Measurements from ENCODE around the gene SLC39A8. TPM values are rescaled to one million over a fixed set of nuclear protein-coding genes. Genes with fewer than 3 reads are reported as not detected.

The SLC39A8 gene
- total RNA-seq, 1 experiment from 2014 or later = 340 TPM

GRCh38 chr4:102318526-102318925, 26.8 kb downstream of the SLC39A8 start:
- Histone ChIP-seq H2AFZ (ENCODE audit: low read length) (no peak overlapping the region), H3K27me3 (ENCODE audit: low read length) (no peaks in the 10 kb centered on the region), H4K20me1 (ENCODE audit: insufficient read depth, low read depth, low read length) (peaks cover 14% of the 10 kb centered on the region), H3K9me3 (ENCODE audit: low read length) (no peaks in the 10 kb centered on the region), H3K36me3 (ENCODE audit: insufficient read depth, low read length) (peaks cover 44% of the 10 kb centered on the region), H3K9me2 (replicated peaks; ENCODE audit: insufficient read depth, low read length) (no peaks in the 10 kb centered on the region), H3K4me2 (ENCODE audit: low read depth, low read length, poor library complexity, severe bottlenecking) (no peak overlapping the region), H3K9ac (ENCODE audit: low read length) (no peak overlapping the region), H3K27ac (ENCODE audit: low read length) (peak overlapping the region; percentile 76), H3K4me1 (ENCODE audit: low read length) (peaks cover 77% of the 10 kb centered on the region), H3K79me2 (ENCODE audit: low read length) (peaks cover 93% of the 10 kb centered on the region), H3K4me3 (ENCODE audit: low read length) (no peak overlapping the region)
- DNase-seq = no peak

- H3K27me3 ChIP-seq (ENCODE audit: low read length) = no peaks in the 10 kb centered on the region
- H3K79me2 ChIP-seq (ENCODE audit: low read length) = peaks cover 93% of the 10 kb centered on the region
- H3K4me2 ChIP-seq (ENCODE audit: low read depth, low read length, poor library complexity, severe bottlenecking) = no peak overlapping the region
- H3K36me3 ChIP-seq (ENCODE audit: insufficient read depth, low read length) = peaks cover 47% of the 10 kb centered on the region
- no peaks in the 10 kb centered on the region for H3K9me3 ChIP-seq (ENCODE audit: low read length)
- H3K9me2 ChIP-seq (replicated peaks; ENCODE audit: insufficient read depth, low read length) = no peaks in the 10 kb centered on the region
- H3K27ac ChIP-seq (ENCODE audit: low read length) = peak overlapping the region; percentile 76
- no peak overlapping the region for H3K9ac ChIP-seq (ENCODE audit: low read length)
- peaks cover 11% of the 10 kb centered on the region for H4K20me1 ChIP-seq (ENCODE audit: insufficient read depth, low read depth, low read length)
- H2AFZ ChIP-seq (ENCODE audit: low read length) = no peak overlapping the region
- no peak overlapping the region for H3K4me3 ChIP-seq (ENCODE audit: low read length)
- DNase-seq = no peak
- peaks cover 76% of the 10 kb centered on the region for H3K4me1 ChIP-seq (ENCODE audit: low read length)
These were observed 27.2 kb downstream of the SLC39A8 start for GRCh38 chr4:102318105-102318504.

DNA sequence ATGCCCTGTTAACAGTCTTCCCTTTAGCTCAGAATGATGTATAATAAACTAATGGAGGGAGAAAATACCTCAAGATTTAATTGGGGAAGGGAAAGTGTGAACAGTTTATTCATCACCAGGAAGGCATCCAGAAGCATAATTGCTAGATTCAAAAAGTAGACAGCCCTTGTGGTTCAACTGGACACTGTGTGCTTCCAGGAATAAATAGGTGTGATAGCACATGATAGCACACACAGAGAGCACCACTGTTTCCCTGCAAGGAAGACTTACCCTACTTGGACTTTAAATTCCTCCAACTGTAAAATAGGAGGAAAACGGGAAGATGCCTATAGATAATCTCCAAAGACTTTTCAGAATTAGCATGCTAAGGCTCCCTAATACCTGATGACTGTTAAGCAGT, 27.8 kb downstream of the SLC39A8 start:
- Histone ChIP-seq H4K20me1 (ENCODE audit: insufficient read depth, low read depth, low read length) (peaks cover 8% of the 10 kb centered on the region; the same call in 1 of the 2 replicates), H3K4me2 (ENCODE audit: low read depth, low read length, poor library complexity, severe bottlenecking) (peak overlapping the region; percentile 16), H3K4me1 (ENCODE audit: low read length) (peaks cover 76% of the 10 kb centered on the region), H3K9ac (ENCODE audit: low read length) (no peak overlapping the region), H3K36me3 (ENCODE audit: insufficient read depth, low read length) (peaks cover 49% of the 10 kb centered on the region), H3K4me3 (ENCODE audit: low read length) (no peak overlapping the region), H3K27me3 (ENCODE audit: low read length) (no peaks in the 10 kb centered on the region), H3K9me3 (ENCODE audit: low read length) (no peaks in the 10 kb centered on the region), H2AFZ (ENCODE audit: low read length) (no peak overlapping the region), H3K79me2 (ENCODE audit: low read length) (peaks cover 93% of the 10 kb centered on the region), H3K27ac (ENCODE audit: low read length) (peak overlapping the region; percentile 76), H3K9me2 (replicated peaks; ENCODE audit: insufficient read depth, low read length) (no peaks in the 10 kb centered on the region)
- DNase-seq = no peak

- H3K27me3 ChIP-seq (ENCODE audit: low read length) = no peaks in the 10 kb centered on the region
- H3K27ac ChIP-seq (ENCODE audit: low read length) = peak overlapping the region; percentile 76
- H3K4me2 ChIP-seq (ENCODE audit: low read depth, low read length, poor library complexity, severe bottlenecking) = peak overlapping the region; percentile 16
- H3K4me3 ChIP-seq (ENCODE audit: low read length) = no peak overlapping the region
- no peaks in the 10 kb centered on the region for H3K9me3 ChIP-seq (ENCODE audit: low read length)
- H3K4me1 ChIP-seq (ENCODE audit: low read length) = peaks cover 76% of the 10 kb centered on the region
- no peaks in the 10 kb centered on the region for H3K9me2 ChIP-seq (replicated peaks; ENCODE audit: insufficient read depth, low read length)
- peaks cover 55% of the 10 kb centered on the region for H3K36me3 ChIP-seq (ENCODE audit: insufficient read depth, low read length)
- peak; percentile 92 for DNase-seq
- no peak overlapping the region for H2AFZ ChIP-seq (ENCODE audit: low read length)
- peaks cover 93% of the 10 kb centered on the region for H3K79me2 ChIP-seq (ENCODE audit: low read length)
- no peak overlapping the region for H3K9ac ChIP-seq (ENCODE audit: low read length)
- peaks cover 8% of the 10 kb centered on the region; the same call in 1 of the 2 replicates for H4K20me1 ChIP-seq (ENCODE audit: insufficient read depth, low read depth, low read length)
These were observed 28.7 kb downstream of the SLC39A8 start for GRCh38 chr4:102316585-102316984.

DNA sequence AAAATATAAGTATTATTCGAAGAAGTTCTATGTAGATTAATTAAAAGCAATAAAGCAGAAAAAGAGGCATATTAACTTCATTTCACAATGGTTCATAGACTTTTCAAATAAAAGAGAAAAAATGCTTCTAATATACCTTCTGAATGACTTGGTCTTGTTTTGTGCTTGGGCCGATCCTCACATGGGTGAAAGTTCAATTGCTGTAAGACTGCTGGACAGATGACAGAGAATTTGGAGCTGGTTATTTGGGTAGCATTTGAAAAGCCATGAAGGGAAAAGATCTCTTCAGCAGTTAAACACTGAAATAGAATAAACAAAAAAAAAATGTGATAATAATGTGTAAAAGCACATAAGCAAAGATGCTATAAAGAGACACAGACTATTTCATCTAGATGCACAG, 29.8 kb downstream of the SLC39A8 start:
- H3K4me3 ChIP-seq (ENCODE audit: low read length) = no peak overlapping the region
- H3K27me3 ChIP-seq (ENCODE audit: low read length) = no peaks in the 10 kb centered on the region
- no peak for DNase-seq
- no peaks in the 10 kb centered on the region for H3K9me3 ChIP-seq (ENCODE audit: low read length)
- H3K9me2 ChIP-seq (replicated peaks; ENCODE audit: insufficient read depth, low read length) = no peaks in the 10 kb centered on the region
- H4K20me1 ChIP-seq (ENCODE audit: insufficient read depth, low read depth, low read length) = peaks cover 8% of the 10 kb centered on the region; the same call in 1 of the 2 replicates
- H3K4me1 ChIP-seq (ENCODE audit: low read length) = peaks cover 76% of the 10 kb centered on the region
- H3K9ac ChIP-seq (ENCODE audit: low read length) = no peak overlapping the region
- no peak overlapping the region for H2AFZ ChIP-seq (ENCODE audit: low read length)
- H3K27ac ChIP-seq (ENCODE audit: low read length) = peak overlapping the region; percentile 76
- H3K36me3 ChIP-seq (ENCODE audit: insufficient read depth, low read length) = peaks cover 61% of the 10 kb centered on the region
- peaks cover 94% of the 10 kb centered on the region for H3K79me2 ChIP-seq (ENCODE audit: low read length)
- H3K4me2 ChIP-seq (ENCODE audit: low read depth, low read length, poor library complexity, severe bottlenecking) = peak overlapping the region; percentile 16

DNA sequence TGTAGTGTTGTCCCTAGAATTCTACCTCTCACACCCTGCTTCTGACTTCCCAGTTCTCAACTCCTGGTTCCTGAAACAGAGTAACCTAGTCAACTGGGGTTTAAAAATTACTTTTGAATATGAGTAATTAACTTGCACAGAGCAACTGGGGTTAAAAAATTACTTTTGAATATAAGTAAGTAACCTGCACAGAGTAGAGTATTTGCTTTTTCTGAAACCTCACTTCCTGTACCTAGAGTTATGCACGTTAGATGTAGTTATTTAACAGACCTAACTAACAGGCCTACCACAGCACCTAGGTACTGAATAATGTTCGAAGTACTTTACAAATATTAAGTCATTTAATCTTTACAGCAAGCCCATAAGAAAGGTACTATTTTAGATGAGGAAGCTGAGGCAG, 32.9 kb downstream of the SLC39A8 start:
- Histone ChIP-seq H3K27ac (ENCODE audit: low read length) (0 out of 2 replicates have a peak overlapping the region, but pooled peaks have one; percentile 18), H3K9me3 (ENCODE audit: low read length) (no peaks in the 10 kb centered on the region), H3K9me2 (replicated peaks; ENCODE audit: insufficient read depth, low read length) (no peaks in the 10 kb centered on the region), H3K36me3 (ENCODE audit: insufficient read depth, low read length) (peaks cover 48% of the 10 kb centered on the region), H3K27me3 (ENCODE audit: low read length) (no peaks in the 10 kb centered on the region), H3K9ac (ENCODE audit: low read length) (no peak overlapping the region), H3K4me2 (ENCODE audit: low read depth, low read length, poor library complexity, severe bottlenecking) (no peak overlapping the region), H4K20me1 (ENCODE audit: insufficient read depth, low read depth, low read length) (no peaks in the 10 kb centered on the region), H3K4me1 (ENCODE audit: low read length) (peaks cover 84% of the 10 kb centered on the region), H3K79me2 (ENCODE audit: low read length) (peaks cover 99% of the 10 kb centered on the region), H3K4me3 (ENCODE audit: low read length) (no peak overlapping the region), H2AFZ (ENCODE audit: low read length) (no peak overlapping the region)
- no peak for DNase-seq

- H3K36me3 ChIP-seq (ENCODE audit: insufficient read depth, low read length) = peaks cover 49% of the 10 kb centered on the region
- H3K9me3 ChIP-seq (ENCODE audit: low read length) = no peaks in the 10 kb centered on the region
- H2AFZ ChIP-seq (ENCODE audit: low read length) = no peak overlapping the region
- no peaks in the 10 kb centered on the region for H3K9me2 ChIP-seq (replicated peaks; ENCODE audit: insufficient read depth, low read length)
- no peaks in the 10 kb centered on the region for H4K20me1 ChIP-seq (ENCODE audit: insufficient read depth, low read depth, low read length)
- no peak overlapping the region for H3K4me2 ChIP-seq (ENCODE audit: low read depth, low read length, poor library complexity, severe bottlenecking)
- no peak overlapping the region for H3K9ac ChIP-seq (ENCODE audit: low read length)
- no peak for DNase-seq
- peak overlapping the region; percentile 18; the same call in 1 of the 2 replicates for H3K27ac ChIP-seq (ENCODE audit: low read length)
- H3K79me2 ChIP-seq (ENCODE audit: low read length) = peaks cover 99% of the 10 kb centered on the region
- H3K27me3 ChIP-seq (ENCODE audit: low read length) = no peaks in the 10 kb centered on the region
- no peak overlapping the region for H3K4me3 ChIP-seq (ENCODE audit: low read length)
- H3K4me1 ChIP-seq (ENCODE audit: low read length) = peaks cover 84% of the 10 kb centered on the region
These were observed 33.4 kb downstream of the SLC39A8 start for GRCh38 chr4:102311912-102312311.

DNA sequence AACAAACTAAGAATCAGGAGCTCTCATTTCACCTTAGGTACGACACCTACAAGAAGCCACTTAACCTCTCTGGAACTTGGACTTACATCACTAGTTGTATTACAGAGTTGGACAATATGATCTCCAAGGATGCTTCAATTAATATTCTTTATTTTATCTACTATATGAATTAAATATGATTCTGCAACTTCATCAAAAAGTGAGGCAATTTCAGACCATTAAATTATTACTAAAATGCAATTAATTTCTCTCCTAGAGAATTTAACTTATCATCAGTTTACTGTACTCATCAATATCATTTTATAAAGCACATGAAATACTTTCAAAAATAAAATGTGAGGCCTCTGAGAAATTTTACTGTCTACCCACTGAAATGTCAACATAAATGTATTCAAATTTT, 33.9 kb downstream of the SLC39A8 start:
- no peaks in the 10 kb centered on the region for H3K9me2 ChIP-seq (replicated peaks; ENCODE audit: insufficient read depth, low read length)
- no peak overlapping the region for H3K4me2 ChIP-seq (ENCODE audit: low read depth, low read length, poor library complexity, severe bottlenecking)
- H4K20me1 ChIP-seq (ENCODE audit: insufficient read depth, low read depth, low read length) = no peaks in the 10 kb centered on the region
- H3K4me3 ChIP-seq (ENCODE audit: low read length) = no peak overlapping the region
- H3K4me1 ChIP-seq (ENCODE audit: low read length) = peaks cover 84% of the 10 kb centered on the region
- H2AFZ ChIP-seq (ENCODE audit: low read length) = no peak overlapping the region
- no peak overlapping the region for H3K9ac ChIP-seq (ENCODE audit: low read length)
- H3K27me3 ChIP-seq (ENCODE audit: low read length) = no peaks in the 10 kb centered on the region
- no peak for DNase-seq
- peak overlapping the region; percentile 18; the same call in 1 of the 2 replicates for H3K27ac ChIP-seq (ENCODE audit: low read length)
- H3K9me3 ChIP-seq (ENCODE audit: low read length) = no peaks in the 10 kb centered on the region
- H3K36me3 ChIP-seq (ENCODE audit: insufficient read depth, low read length) = peaks cover 51% of the 10 kb centered on the region
- H3K79me2 ChIP-seq (ENCODE audit: low read length) = peaks cover 99% of the 10 kb centered on the region
